HepG2 (cell line): ENCODE results near the gene ULBP1. TPM values are rescaled to one million over a fixed set of nuclear protein-coding genes. Genes with fewer than 3 reads are reported as not detected.

ENCODE experiments used
- HNF4G ChIP-seq, 2 experiments: sonication (generic) in 1 of 2; formaldehyde crosslinking in 1 of 2; IDR thresholded peaks; 2 replicates each; pipeline versions ENCODE4 v1.4.0 to v1.6.1; 2011 to 2020; ENCODE audit warnings: borderline replicate concordance in 2 of 2, low read depth in 2 of 2, mild to moderate bottlenecking in 2 of 2, low read length in 1 of 2, missing genetic modification reagents in 1 of 2, moderate library complexity in 1 of 2
- HNRNPK ChIP-seq: fragments of 200-400 bp; formaldehyde crosslinking; IDR thresholded peaks from 2 replicates; pipeline ENCODE4 v1.6.1; 2018; ENCODE audit warnings: low read length, low read depth, moderate library complexity, mild to moderate bottlenecking; ENCODE audit not compliant: poor library complexity, severe bottlenecking
- TOE1 ChIP-seq: sonication (generic); formaldehyde crosslinking; IDR thresholded peaks from 2 replicates; pipeline ENCODE4 v1.4.0; 2020; ENCODE audit warnings: mild to moderate bottlenecking, missing genetic modification reagents
- U2AF2 ChIP-seq: fragments of 200-400 bp; formaldehyde crosslinking; IDR thresholded peaks from 2 replicates; pipeline ENCODE4 v1.6.1; 2017; ENCODE audit warnings: low read depth, mild to moderate bottlenecking, low read length
- XBP1 ChIP-seq: sonication (generic); formaldehyde crosslinking; IDR thresholded peaks from 2 replicates; pipeline ENCODE4 v1.5.0; 2020; ENCODE audit warnings: missing genetic modification reagents
- ZFP36L2 ChIP-seq: sonication (generic); formaldehyde crosslinking; IDR thresholded peaks from 2 replicates; pipeline ENCODE4 v1.4.0; 2020; ENCODE audit warnings: missing genetic modification reagents
- ZFP41 ChIP-seq: sonication (generic); formaldehyde crosslinking; IDR thresholded peaks from 2 replicates; pipeline ENCODE4 v1.4.0; 2020; ENCODE audit warnings: mild to moderate bottlenecking, missing genetic modification reagents, borderline replicate concordance
- ZNF10 ChIP-seq: sonication (generic); formaldehyde crosslinking; IDR thresholded peaks from 2 replicates; pipeline ENCODE4 v1.4.0; 2020; ENCODE audit warnings: mild to moderate bottlenecking, low read depth, missing genetic modification reagents, borderline replicate concordance
- ZNF746 ChIP-seq: sonication (generic); formaldehyde crosslinking; IDR thresholded peaks from 2 replicates; pipeline ENCODE4 v1.8.0; 2022; ENCODE audit warnings: mild to moderate bottlenecking, missing genetic modification reagents
- ZSCAN22 ChIP-seq: sonication (generic); formaldehyde crosslinking; IDR thresholded peaks from 2 replicates; pipeline ENCODE4 v1.4.0; 2020; ENCODE audit warnings: mild to moderate bottlenecking, missing genetic modification reagents
- ZSCAN29 ChIP-seq: sonication (generic); formaldehyde crosslinking; conservative IDR thresholded peaks from 2 replicates; pipeline ENCODE4 v1.4.0; 2020; ENCODE audit warnings: mild to moderate bottlenecking, missing genetic modification reagents
- polyA plus RNA-seq, 8 experiments: library from polyadenylated mRNA; depleted of rRNA in 3 of 8; stranded (reverse) in 7 of 8; unstranded in 1 of 8; fragments of >200 nt; fragmentation: Illumina TruSeq in 4 of 8; extraction: Trizol in 4 of 8; gene quantifications; 2 replicates each; pipeline versions ENCODE4 v1.2.1 to v1.2.3, GENCODE V29; 2011 to 2016; ENCODE audit warnings: low read depth in 4 of 8, missing spikeins in 1 of 8, mixed read lengths in 1 of 8; ENCODE audit not compliant: insufficient read depth in 1 of 8
- total RNA-seq, 5 experiments: library from RNA; depleted of rRNA; stranded (reverse); fragments of >200 nt; fragmentation: Illumina TruSeq; extraction: Trizol; gene quantifications; 2 replicates each; pipeline ENCODE4 v1.2.3, GENCODE V29; 2016; ENCODE audit warnings: low read depth in 1 of 5
- TF ChIP-seq, protein P1 (sequence below): IDR thresholded peaks from 2 replicates; pipeline ENCODE4 v1.6.1; 2018; ENCODE audit warnings: missing genetic modification reagents, mild to moderate bottlenecking, missing compliant biosample characterization
- TF ChIP-seq, protein P2 (sequence below): sonication (generic); formaldehyde crosslinking; IDR thresholded peaks from 2 replicates; pipeline ENCODE4 v1.4.0; 2020; ENCODE audit warnings: missing genetic modification reagents
- TF ChIP-seq, protein P3 (sequence below): sonication (generic); formaldehyde crosslinking; IDR thresholded peaks from 2 replicates; pipeline ENCODE4 v1.8.1; 2023; ENCODE audit warnings: mild to moderate bottlenecking, missing genetic modification reagents
- TF ChIP-seq, protein P4 (sequence below): fragments of 450-650 bp; IDR thresholded peaks from 2 replicates; pipeline ENCODE4 v1.6.1; 2017
- TF ChIP-seq, protein P5 (sequence below): sonication (generic); formaldehyde crosslinking; IDR thresholded peaks from 2 replicates; pipeline ENCODE4 v1.4.0; 2020; ENCODE audit warnings: missing genetic modification reagents
- TF ChIP-seq, protein P6 (sequence below): sonication (generic); formaldehyde crosslinking; IDR thresholded peaks from 2 replicates; pipeline ENCODE4 v1.4.0; 2020; ENCODE audit warnings: low read depth, mild to moderate bottlenecking, missing genetic modification reagents

ULBP1 gene
- total and polyA plus RNA-seq, 2 of the 13 experiments (the other 11 are each of a cell fraction or from before 2014, with no cell fraction given): 0.04 to 0.09 TPM

DNA sequence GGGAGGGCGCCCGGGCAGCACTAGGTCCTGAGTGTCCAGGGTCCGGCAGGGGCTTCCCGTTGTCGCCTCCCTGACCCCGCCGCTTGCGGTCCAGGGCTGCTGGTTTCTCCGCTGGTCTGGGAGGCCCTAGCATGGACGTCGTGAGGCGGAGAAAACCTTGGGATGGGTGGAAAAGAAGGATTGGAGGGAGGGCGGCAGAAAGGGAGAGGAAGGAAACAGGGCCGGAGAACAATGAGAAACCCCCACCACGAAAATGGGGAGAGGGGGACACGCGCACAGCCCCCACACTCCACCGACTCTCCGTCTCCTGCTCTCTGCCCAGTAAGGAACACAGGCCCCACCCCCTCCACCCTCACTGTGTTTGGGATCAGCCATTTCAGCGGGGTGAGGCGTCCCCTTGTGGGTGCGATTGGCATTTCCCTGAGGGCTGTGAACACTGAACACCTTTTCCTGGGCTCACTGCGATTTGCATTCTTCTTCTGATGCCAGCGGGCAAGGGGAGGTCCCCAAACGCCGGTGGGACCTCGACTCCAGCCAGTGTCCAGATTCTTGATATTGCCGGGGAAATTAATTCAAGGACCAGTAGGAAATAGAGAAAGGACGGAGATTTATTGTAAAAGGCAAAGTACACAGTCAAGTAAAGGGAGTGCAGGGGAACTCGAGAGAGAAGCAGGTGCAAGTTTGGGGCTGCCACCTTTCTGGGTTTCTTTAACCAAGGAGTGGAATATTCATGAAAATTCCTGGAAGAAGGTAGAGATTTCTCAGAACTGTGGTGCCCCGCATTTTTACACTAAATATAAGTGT lies 37.6 kb upstream of the ULBP1 start (continued):
- no peak for TF ChIP-seq HNRNPK
- TF ChIP-seq, protein P1, sequence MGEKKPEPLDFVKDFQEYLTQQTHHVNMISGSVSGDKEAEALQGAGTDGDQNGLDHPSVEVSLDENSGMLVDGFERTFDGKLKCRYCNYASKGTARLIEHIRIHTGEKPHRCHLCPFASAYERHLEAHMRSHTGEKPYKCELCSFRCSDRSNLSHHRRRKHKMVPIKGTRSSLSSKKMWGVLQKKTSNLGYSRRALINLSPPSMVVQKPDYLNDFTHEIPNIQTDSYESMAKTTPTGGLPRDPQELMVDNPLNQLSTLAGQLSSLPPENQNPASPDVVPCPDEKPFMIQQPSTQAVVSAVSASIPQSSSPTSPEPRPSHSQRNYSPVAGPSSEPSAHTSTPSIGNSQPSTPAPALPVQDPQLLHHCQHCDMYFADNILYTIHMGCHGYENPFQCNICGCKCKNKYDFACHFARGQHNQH (CRISPR knock-in tag): peak; percentile 58; the same call in 1 of the 2 replicates
- no peak for TF ChIP-seq U2AF2
- no peak for TF ChIP-seq ZSCAN22 (CRISPR knock-in tag)
- TF ChIP-seq, protein P2, sequence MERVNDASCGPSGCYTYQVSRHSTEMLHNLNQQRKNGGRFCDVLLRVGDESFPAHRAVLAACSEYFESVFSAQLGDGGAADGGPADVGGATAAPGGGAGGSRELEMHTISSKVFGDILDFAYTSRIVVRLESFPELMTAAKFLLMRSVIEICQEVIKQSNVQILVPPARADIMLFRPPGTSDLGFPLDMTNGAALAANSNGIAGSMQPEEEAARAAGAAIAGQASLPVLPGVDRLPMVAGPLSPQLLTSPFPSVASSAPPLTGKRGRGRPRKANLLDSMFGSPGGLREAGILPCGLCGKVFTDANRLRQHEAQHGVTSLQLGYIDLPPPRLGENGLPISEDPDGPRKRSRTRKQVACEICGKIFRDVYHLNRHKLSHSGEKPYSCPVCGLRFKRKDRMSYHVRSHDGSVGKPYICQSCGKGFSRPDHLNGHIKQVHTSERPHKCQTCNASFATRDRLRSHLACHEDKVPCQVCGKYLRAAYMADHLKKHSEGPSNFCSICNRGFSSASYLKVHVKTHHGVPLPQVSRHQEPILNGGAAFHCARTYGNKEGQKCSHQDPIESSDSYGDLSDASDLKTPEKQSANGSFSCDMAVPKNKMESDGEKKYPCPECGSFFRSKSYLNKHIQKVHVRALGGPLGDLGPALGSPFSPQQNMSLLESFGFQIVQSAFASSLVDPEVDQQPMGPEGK (CRISPR knock-in tag): peak; percentile 71; the same call in 1 of the 2 replicates
- TF ChIP-seq ZFP36L2 (CRISPR knock-in tag): no peak
- TF ChIP-seq, protein P3, sequence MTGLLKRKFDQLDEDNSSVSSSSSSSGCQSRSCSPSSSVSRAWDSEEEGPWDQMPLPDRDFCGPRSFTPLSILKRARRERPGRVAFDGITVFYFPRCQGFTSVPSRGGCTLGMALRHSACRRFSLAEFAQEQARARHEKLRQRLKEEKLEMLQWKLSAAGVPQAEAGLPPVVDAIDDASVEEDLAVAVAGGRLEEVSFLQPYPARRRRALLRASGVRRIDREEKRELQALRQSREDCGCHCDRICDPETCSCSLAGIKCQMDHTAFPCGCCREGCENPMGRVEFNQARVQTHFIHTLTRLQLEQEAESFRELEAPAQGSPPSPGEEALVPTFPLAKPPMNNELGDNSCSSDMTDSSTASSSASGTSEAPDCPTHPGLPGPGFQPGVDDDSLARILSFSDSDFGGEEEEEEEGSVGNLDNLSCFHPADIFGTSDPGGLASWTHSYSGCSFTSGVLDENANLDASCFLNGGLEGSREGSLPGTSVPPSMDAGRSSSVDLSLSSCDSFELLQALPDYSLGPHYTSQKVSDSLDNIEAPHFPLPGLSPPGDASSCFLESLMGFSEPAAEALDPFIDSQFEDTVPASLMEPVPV (CRISPR knock-in tag): peak; percentile 75
- TF ChIP-seq HNF4G (IDR thresholded peaks at IDR 0.05; ENCODE audit: borderline replicate concordance, low read depth, low read length): no peak
- 0 out of 2 replicates have a peak, but pooled peaks have one; percentile 11 for TF ChIP-seq HNF4G (CRISPR knock-in tag; IDR thresholded peaks at IDR 0.05; ENCODE audit: borderline replicate concordance, low read depth)
- TF ChIP-seq, protein P4, sequence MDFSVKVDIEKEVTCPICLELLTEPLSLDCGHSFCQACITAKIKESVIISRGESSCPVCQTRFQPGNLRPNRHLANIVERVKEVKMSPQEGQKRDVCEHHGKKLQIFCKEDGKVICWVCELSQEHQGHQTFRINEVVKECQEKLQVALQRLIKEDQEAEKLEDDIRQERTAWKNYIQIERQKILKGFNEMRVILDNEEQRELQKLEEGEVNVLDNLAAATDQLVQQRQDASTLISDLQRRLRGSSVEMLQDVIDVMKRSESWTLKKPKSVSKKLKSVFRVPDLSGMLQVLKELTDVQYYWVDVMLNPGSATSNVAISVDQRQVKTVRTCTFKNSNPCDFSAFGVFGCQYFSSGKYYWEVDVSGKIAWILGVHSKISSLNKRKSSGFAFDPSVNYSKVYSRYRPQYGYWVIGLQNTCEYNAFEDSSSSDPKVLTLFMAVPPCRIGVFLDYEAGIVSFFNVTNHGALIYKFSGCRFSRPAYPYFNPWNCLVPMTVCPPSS: no peak
- no peak for TF ChIP-seq ZFP41
- TF ChIP-seq, protein P5, sequence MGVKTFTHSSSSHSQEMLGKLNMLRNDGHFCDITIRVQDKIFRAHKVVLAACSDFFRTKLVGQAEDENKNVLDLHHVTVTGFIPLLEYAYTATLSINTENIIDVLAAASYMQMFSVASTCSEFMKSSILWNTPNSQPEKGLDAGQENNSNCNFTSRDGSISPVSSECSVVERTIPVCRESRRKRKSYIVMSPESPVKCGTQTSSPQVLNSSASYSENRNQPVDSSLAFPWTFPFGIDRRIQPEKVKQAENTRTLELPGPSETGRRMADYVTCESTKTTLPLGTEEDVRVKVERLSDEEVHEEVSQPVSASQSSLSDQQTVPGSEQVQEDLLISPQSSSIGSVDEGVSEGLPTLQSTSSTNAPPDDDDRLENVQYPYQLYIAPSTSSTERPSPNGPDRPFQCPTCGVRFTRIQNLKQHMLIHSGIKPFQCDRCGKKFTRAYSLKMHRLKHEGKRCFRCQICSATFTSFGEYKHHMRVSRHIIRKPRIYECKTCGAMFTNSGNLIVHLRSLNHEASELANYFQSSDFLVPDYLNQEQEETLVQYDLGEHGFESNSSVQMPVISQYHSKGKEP (CRISPR knock-in tag): no peak
- TF ChIP-seq XBP1 (CRISPR knock-in tag): no peak
- TF ChIP-seq, protein P6, sequence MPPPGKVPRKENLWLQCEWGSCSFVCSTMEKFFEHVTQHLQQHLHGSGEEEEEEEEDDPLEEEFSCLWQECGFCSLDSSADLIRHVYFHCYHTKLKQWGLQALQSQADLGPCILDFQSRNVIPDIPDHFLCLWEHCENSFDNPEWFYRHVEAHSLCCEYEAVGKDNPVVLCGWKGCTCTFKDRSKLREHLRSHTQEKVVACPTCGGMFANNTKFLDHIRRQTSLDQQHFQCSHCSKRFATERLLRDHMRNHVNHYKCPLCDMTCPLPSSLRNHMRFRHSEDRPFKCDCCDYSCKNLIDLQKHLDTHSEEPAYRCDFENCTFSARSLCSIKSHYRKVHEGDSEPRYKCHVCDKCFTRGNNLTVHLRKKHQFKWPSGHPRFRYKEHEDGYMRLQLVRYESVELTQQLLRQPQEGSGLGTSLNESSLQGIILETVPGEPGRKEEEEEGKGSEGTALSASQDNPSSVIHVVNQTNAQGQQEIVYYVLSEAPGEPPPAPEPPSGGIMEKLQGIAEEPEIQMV (CRISPR knock-in tag): no peak
- TF ChIP-seq ZSCAN29 (CRISPR knock-in tag): 0 out of 2 replicates have a peak, but pooled peaks have one; percentile 42
- TF ChIP-seq TOE1 (CRISPR knock-in tag): no peak
- TF ChIP-seq ZNF746 (CRISPR knock-in tag): 0 out of 2 replicates have a peak, but pooled peaks have one; percentile 19
- no peak for TF ChIP-seq ZNF10 (CRISPR knock-in tag)
